ENCODE measurements around the gene RASGRP4.

DNA sequence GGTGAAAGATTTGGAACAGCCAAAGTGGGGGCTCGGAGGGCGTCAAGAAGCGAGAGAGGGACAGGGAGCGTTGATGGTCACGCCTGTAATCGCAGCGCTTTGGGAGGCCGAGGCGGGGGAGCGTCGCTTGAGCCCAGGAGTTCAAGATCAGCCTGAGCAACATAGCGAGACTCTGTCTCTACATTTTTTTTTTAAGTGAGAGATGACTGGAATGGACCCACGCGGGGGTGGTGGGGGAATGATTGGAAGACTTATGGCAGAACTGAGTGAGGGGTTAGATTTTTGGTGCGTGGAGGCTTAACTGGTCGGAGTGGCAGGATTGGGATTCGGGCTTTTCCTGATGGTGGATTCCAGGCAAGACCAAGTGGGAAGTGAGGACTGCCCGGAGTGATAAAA, 50.9 kb downstream of the RASGRP4 start:
- TF ChIP-seq, protein P1, sequence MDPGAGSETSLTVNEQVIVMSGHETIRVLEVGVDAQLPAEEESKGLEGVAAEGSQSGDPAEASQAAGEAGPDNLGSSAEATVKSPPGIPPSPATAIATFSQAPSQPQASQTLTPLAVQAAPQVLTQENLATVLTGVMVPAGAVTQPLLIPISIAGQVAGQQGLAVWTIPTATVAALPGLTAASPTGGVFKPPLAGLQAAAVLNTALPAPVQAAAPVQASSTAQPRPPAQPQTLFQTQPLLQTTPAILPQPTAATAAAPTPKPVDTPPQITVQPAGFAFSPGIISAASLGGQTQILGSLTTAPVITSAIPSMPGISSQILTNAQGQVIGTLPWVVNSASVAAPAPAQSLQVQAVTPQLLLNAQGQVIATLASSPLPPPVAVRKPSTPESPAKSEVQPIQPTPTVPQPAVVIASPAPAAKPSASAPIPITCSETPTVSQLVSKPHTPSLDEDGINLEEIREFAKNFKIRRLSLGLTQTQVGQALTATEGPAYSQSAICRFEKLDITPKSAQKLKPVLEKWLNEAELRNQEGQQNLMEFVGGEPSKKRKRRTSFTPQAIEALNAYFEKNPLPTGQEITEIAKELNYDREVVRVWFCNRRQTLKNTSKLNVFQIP (CRISPR knock-in tag; IDR thresholded peaks at IDR 0.05; ENCODE audit: borderline replicate concordance, low read depth): no peak
- TF ChIP-seq BACH2 (CRISPR knock-in tag; IDR thresholded peaks at IDR 0.05; ENCODE audit: borderline replicate concordance) (no peak), TOX (CRISPR knock-in tag; IDR thresholded peaks at IDR 0.05; ENCODE audit: borderline replicate concordance) (no peak), TCF4 (CRISPR knock-in tag; IDR thresholded peaks at IDR 0.05; ENCODE audit: borderline replicate concordance) (no peak), ZNF8 (CRISPR knock-in tag; IDR thresholded peaks at IDR 0.05) (no peak), GLIS3 (CRISPR knock-in tag; IDR thresholded peaks at IDR 0.05) (no peak)
